A673 (cell line): ENCODE data around the gene TAF6L.

Source experiments
- CTCF ChIP-seq: fragments of 300-800, 200-600 bp; sonication (generic); conservative IDR thresholded peaks from 2 replicates; pipeline ENCODE4 v1.5.1; 2017; ENCODE audit warnings: low read depth, mild to moderate bottlenecking, antibody characterized with exemption, low read length, moderate library complexity, mixed read lengths
- EZH2 ChIP-seq: fragments of 200-600 bp; sonication (generic); IDR thresholded peaks from 2 replicates; pipeline ENCODE4 v1.6.1; 2017; ENCODE audit warnings: borderline replicate concordance, low read depth, mild to moderate bottlenecking, mixed read lengths, antibody characterized with exemption, low read length; ENCODE audit not compliant: poor library complexity, severe bottlenecking

DNA sequence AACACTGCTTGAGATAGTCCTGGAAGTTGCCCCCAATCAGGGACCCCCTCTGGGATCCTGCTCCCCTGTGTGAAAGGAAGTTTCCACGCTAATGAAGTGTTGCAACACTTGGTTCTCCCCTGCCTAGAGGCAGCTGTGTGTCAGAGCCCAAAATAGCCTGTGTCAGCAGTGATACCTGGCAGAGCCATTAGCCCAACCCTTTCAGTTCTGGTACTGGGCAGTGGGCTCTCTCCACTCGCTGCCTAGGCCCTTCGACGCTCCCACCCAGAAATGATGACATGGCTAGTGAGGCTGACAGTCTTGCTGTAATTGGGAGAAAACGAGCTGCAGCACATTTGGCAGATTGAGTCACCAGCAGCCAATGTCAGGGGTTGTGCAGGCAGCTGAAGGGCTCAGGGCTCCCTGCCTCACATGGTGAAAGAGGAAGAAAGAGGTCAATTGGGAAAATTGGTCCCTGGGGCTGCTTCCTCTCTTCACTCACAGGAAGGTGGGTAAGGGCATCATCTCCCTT, 35.5 kb downstream of the TAF6L start:
- TF ChIP-seq CTCF, result no peak
- no peak for TF ChIP-seq EZH2
